HG03521 (cell line): ENCODE data around the gene NUP188.
"Not testable (repeated sequence)": the region's sequence is repeated elsewhere in the genome, so short reads cannot be mapped to it uniquely, and the experiment has no call there.

Experiments
- ATAC-seq: cut with Tn5 transposase; IDR thresholded peaks from one replicate; pipeline ENCODE4 v1.9.1; 2021; ENCODE audit warnings: mild to moderate bottlenecking, moderate library complexity; ENCODE audit not compliant: unreplicated experiment

The NUP188 gene

DNA sequence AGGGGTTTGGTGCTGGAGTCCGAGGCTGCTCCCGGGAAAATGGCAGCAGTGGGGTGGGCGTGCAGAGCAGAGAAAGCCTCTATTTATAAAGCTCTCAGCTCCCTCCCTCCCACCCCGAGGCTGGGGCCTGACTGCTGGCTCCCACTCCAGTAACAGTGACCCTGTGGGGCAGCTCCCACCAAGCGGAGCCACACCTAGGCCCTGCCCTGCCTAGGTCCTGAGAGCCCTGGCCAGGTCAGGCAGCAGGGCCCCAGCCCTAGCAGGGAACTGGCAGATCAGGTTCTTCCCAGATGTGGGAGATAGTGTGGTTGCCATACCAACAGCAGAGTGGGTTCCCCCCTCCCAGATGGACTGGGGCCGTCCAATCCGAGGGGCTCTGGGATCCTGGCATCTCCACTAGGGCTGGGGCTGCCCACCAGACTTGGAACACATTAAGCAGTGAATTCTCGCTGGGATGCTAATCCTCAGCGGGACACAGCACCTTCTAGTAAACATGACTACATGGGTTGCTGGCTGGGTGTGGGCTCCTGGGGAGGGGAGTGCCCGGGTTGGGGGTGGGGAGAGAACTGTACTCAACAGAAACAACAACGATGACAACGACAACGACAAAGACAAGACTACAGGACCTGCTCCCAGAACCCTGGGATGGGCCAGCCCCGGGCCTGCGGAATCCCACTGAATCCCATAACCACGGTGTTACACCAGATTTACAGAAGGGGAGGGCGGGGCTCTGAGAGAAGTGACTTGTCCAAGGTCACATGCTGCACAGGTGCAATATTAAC, 79.1 kb downstream of the NUP188 start:
- no peak for ATAC-seq

DNA sequence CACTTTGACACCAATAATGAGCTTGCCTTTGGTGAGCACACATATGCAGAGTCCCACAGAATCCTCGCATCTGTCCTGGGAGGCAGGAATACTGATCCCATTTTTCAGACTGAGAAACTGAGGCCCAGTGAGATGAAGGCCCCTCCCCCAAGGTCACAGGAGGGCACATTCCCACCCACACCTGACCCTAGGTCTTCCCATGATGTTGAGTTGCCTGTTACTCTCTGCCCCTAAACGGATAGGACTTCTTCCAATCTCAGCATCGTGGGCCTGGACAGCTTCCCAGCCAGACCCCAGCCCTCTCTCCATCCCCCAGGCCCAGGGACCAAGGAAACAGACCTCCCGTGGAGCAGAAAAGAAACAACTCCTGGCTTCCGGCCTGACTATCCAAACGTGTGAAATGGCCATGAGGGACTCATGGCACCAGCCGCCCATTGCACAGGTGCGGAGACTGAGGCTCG, 79.8 kb downstream of the NUP188 start:
- no peak for ATAC-seq

DNA sequence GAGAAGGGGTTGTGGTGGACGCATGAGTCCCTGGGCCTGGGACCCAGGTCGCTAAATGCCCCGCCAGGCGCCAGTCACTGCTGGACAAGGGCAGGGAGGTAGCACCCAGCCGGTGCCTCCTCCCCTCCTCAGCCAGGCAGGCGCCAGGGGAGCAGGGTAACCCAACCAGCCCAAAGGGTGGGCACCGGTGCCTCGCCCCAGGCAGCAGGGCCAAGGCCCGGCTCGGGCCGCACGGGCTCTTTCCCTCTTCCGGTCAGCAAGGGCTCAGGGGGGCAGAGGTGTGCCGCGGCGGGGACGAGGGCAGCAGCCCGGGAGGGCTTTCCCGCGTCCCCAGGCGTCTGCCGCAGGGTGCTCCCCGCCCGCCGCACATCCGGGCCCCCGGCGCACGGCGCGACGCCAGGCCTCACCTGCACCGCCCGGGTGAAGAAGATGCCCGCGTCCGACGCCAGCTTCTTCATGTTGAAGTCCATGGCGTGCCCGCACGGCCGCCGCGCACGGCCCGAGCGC, 80.2 kb downstream of the NUP188 start:
- ATAC-seq, result no peak

DNA sequence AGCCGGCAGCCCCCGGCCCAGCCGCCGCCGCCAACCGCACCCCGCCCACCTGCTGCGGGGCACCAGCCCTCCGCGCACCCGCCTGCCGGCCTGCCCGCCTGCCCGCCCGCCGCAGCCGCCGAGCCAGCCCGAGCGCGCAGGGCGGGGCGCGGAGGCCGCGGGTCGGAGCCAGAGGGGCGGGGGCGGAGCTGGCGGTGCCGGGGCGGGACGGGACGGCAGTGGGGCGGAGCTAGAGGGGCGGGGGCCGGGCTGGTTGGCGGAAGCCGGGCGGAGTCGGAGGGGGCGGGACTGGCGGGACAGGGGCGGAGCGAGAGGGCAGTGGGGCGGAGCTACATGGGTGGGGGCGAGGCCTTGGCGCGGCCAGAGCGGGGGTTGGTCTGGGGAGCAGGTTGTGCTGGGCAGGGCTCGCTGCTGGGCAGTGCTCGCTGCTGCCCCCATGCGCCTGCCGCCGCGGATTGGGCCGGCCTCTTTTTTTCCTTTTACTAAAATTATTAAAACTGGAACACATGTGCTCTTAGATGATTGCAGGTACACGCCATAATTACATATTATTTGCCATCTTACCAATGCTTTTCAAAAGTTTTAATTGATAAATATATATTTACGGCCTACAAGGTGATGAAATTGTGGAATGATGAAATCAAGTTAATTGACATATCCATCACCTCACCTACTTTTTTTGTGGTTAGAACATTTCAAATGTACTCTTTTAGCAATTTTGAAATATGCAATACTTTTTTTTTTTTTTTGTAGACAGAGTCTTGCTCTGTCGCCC, 80.9 kb downstream of the NUP188 start, which contains the start of gene SH3GLB2:
Gene SH3GLB2, minus strand, starts transcription at position 140 of the 775 bp plus-strand sequence. CDS start 177 bp downstream, outside the sequence.
- ATAC-seq, result peak; percentile 88

DNA sequence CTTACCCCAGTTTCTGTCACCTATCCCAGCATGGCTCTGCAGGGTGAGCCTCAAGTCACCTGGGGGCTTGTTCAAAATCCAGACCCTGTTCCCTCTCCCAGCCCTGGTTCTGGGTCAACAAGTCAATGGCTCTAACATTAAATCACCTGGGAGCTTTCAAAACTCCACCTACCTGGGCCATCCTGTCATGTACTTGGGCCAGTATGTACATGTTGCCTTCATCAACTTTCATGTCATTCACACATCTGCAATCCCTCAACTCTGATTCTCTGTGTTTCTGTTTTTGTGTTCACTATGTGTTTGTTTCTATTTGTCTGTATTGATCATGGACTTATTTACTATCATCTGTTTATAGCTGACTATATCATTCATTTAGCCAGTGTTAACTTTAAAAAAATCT, 82.7 kb downstream of the NUP188 start:
- no peak for ATAC-seq

DNA sequence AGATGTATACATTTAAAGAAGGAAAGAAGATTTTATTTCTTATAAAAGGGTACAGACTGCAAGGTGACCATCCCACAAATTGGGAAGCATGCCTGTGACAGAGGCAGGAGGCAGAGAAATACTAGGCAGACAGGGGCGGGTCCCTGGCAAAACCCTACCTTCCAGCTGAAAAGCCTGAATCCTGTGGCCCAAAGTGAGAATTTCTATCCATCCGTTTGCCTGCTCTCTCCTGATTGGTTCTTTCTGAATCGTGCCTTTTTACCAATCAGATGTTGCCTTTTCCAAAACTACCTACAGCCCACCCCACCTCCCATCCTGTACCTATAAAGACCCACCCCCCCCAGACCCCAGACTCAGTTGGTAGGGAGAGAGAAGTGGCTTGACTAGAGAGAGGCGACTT, 84.0 kb downstream of the NUP188 start:
- no peak for ATAC-seq

DNA sequence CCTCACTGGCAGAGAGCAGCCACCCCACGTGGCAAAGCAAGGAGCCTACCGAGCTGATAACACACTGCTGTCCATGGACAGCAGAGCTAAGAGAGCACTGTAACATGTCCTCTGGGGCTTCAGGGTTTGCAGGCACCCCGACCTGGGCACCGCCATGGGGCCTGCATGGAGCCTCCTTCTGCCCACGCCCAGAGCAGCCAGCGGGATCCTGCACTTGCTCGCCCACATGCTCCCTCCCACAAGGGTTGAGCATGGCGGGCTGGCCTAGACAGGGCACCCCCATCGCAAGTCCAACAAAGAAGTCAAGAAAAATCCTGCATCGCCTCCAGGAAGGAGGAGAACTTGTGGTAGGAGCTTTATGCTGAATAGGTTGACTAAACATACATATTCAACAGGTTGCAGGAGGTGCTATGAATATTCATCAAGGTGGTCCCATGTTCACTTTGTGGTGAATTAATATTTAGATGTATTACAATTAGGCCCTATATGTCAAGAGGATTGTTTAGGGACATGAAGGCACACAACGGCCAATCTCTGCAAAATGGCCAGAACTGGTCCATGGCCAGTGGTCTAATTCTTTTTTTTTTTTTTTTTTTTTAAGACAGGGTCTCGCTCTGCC, 85.2 kb downstream of the NUP188 start:
- ATAC-seq, result no peak

DNA sequence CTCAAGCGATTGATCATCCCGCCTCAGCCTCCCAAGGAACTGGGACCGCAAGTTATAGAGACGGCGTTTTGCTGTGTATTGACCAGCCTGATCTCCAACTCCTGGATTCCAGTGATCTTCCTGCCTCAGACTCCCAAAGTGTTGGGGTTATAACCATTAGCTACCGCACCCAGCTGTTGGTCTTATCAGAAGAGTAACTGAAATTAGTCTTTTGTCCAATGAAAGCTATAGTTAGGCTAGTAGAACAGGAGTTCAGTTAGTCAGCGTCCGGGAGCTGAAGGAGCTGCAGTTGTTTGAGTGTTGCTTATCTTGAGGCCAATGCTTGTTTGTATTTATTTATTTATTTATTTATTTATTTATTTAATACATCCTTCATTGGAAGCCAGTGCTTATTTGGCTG, 85.7 kb downstream of the NUP188 start:
- no peak for ATAC-seq

DNA sequence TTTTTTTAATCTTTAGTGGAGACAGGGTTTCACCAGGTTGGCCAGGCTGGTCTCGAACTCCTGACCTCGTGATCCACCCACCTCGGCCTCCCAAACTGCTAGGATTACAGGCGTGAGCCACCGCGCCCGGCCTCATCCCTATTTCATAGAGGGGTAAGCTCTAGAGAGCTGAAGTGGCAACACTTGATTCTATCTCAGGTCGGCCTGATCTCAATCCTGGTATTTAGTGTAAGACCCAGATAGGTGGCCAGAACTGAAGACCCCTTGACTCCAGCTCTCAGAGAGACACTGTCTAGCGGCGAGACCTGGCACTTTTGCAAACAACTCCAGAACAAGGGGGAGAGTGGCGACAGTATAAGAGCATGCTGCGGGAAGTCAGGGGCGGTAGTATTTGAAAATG, 88.3 kb downstream of the NUP188 start:
- not testable (repeated sequence) for ATAC-seq

DNA sequence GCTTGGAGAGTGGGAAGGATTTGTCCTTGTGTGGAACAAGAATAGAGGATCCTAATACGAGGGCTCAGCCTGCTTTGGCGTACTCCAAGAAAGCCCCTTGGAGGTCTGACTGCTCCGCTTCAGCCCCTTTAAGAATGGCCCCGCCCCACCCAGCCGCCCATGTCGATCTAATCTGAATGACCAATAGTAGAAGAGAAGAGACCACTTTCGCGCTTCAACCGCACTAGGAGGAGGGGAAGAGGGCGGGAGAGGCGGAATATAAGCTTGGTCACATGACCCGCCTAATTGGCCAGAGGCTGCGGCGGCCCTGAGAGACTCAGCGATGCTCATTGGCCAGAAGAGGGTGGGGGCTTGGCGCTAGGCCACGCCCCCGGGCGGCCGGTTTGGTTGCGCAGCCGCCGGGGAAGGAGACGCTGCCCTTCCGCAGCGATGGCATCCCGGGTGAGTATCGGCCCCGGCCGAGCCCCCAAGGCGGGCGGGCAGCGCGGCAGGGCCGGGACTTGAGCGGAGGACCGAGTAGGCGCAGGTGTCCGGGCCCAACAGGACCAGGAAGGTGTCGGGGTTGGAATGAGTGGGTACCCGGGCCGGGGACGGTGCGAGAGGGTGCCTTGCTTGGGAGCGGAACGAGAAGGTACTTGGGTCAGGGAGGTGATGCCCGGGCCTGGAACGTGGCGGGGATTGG, 88.9 kb downstream of the NUP188 start, which contains the start of gene MIGA2:
Gene MIGA2, plus strand, starts transcription at position 386 of the 682 bp plus-strand sequence. CDS start 3,969 bp downstream, outside the sequence.
- ATAC-seq, result peak; percentile 96

DNA sequence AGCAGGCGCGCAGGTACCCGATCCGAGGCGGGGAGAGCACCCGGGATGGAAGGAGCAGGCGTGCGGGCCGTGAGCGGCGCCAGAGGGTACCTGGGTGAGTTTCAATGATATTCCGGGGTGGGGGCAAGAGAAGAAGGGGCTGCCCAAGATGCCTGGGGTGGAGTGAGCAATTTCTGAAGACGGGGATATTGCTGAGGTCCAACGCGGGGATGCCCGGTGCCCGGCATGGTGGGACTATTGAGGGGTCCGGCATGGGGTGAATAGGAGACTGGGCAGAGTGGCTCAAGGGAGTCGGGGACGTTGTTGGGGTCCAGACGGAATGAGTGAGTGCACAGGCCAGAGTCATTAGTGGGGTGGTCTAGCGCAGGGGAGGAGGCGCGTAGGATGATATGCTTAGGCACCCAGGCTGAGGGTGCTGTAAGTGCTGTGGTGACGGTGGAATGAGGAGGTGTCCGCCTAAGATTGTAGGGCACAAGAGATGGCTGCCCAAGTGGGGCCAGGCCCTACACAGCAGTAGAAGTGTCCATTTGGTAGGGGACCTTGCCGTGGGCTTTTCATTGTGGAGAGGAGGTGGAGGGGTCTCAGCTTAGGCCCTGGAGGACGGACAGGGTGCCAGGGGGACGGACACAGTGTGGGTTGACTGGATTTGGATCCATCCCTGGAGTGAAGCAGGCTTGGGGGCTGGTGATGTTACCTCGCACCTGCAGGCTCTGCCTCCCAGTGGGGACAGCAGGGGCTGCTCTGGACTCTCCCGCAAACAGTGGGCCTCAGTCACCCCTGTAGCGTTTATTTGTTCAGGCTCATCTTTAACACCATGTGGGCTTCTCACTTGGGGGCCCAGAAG, 89.6 kb downstream of the NUP188 start:
- no peak for ATAC-seq

DNA sequence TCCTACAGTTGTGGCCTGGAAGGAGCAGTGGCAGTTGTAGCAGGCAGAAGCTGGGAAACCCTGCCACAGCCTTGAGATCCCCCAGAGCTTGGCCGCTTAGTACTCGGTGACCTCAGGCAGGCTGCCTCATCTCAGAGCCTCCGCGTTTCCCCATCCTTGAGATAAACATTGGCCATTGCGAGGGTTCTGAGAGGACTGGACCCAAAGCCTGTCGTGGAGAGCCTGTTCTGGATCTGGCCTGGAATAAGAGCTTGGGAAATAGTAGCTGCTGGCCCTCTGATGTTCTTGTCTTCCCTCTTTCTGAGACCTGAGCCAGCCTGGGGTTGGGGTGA, 90.2 kb downstream of the NUP188 start:
- no peak for ATAC-seq

DNA sequence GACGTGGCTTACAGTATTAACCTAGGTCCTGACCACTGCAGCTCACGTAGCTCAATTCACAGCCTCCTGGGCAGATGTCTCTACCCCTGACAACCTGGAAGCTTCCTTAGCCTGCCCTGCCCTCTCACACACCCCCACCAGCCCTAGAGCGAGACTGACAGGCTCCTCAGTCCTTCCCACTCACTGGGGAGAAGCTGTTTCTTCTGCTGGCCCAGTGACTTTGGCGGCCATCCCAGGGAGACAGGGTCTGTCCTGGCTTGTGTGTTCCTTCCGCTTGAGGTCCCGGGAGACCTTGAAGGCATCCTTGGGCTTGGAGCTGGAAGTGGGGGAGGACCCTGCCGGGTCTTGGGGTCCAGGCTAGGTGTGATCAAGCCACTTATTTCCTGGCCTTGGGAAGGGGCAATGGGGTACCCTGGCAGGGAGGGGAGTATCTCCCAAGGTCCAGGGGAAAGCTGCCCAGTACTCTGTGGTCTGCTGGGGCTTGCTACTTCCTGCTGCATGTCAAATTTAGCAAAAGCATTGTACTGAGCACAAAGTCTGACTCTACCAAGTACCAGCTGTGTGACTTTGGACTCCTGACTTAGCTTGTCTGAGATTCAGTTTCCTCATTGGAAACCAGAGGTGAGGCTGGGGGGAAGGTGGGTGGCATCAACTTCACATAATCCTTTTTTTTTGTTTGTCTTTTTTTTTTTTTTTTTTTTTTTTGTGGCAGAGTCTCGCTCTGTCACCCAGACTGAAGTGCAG, 90.8 kb downstream of the NUP188 start:
- ATAC-seq, result no peak

DNA sequence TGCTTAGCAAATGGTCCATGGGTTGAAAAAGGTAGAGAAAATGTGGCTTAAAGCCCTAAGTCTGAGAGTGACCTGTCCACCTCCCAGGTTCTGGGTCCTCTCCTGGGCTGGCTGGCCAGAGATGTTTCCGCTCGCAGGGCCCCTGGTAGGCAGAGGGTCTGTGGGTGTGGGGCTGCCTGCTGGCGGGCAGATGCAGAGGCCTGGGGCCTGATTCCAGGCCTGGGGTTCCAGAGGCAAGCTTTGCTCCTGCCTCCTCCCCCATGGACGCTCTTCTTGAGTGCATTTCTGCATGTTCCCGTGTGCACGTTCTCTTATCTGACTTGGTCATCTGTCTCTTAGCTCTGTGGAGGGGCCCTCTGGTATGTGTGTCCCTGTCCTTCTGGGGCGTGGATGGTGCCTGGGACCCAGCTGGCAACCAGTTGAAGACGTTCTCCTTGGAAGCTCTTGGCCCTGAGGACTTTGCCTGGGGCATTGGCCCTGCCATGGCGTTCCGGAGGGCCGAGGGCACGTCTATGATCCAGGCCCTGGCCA, 92.7 kb downstream of the NUP188 start:
- no peak for ATAC-seq

DNA sequence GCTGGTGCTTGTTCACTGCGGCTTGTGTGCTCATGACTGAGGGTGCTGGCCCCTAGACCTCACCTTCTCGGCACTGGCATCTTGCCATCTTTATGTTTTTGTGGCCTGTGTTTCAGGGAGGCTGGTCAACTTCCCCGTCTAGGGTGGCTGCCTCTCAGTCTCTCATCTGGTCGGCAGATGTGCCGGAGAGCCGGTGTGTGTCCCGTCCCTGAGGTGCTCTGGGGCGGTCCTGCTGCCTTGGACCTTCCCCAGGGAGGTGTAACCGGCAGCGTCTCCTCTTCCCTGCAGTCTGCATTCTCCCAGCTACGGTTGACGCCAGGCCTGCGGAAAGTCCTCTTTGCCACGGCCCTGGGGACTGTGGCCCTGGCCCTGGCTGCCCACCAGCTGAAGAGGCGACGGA, 94.5 kb downstream of the NUP188 start:
- no peak for ATAC-seq

DNA sequence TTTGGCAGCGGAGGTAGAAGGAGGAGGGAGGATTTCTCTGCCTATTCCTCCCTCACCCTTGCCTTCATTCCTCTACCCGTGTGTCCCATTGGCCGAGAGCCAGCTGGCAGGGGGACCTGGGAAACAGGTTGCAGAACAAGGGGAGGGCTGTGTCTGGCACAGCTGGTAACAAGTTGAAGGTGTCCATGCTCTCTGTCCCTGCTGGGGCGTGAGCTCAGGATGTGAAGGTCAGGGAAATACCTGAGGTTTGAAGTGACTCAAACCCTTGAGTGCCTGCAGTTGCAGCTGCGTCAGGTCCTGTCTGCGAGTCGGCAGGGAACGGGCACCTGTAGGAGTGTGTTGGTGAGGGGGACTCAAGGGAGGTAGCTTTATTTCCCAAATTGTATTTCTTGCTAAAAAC, 105.1 kb downstream of the NUP188 start:
- ATAC-seq, result no peak

DNA sequence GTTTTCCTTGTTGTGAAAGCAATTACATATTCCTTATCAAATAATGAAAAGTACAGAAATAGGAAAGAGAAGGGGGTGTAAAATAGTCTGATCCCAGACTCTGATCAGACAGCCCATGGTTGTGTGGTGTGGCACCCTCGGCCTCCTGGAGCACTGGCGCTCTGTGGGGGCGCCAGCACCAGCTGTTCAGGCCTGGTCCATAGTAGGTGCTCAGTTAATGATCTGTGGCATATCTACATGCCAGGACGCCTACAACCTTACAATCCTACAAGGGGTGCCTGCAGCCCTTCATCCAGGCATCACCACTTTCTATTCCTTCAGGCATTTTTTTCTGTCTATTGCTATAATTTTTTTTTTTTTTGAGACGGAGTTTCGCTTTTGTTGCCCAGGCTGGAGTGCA, 105.5 kb downstream of the NUP188 start:
- no peak for ATAC-seq

DNA sequence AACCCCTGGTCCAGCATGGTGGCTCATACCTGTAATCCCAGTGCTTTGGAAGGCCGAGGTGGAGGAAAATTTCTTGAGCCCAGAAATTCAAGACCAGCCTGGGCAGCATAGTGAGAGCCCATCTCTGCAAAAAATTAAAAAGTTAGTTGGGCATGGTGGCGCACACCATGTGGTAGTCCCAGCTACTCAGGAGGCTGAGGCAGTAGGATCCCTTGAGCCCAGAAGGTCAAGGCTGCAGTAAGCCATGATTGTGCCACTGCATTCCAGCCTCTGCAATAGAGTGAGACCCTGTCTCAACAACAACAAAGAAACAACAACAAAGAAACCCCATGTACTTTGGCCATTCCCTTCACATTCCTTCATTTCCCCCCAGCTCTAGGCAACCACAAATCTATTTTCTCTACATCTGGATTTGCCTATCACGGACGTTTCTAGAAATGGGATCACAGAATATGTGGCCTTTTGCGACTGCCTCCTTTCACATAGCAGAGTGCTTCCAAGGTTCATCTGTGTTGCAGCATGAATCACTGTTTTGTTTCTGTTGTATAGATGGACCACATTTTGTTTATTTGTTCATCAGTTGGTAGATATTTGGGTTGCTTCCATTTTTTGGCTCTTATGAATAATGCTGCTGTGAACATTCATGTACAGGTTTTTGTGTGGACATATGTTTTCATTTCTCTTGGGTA, 106.8 kb downstream of the NUP188 start:
- ATAC-seq, result no peak
